Lower leg skin (tissue), 4 donors: Measurements from ENCODE around the gene KIAA1143. TPM values are rescaled to one million over a fixed set of nuclear protein-coding genes. Genes with fewer than 3 reads are reported as not detected.

ENCODE experiments used
- DNase-seq, 2 donors: peaks; one replicate each; pipeline ENCODE4 v3.0.0-alpha.2; 2019; ENCODE audit warnings: low spot score in 2 of 2
- H3K4me3 ChIP-seq: fragments of 200-600 bp; sonication (generic); 2 replicates; pipeline ENCODE4 v1.5.1; 2017; ENCODE audit warnings: mild to moderate bottlenecking, low read depth; ENCODE audit not compliant: poor library complexity, severe bottlenecking
- CTCF ChIP-seq, 3 donors: fragments of 450-650 bp; IDR thresholded peaks; one replicate each; pipeline ENCODE4 v1.5.1; 2016; ENCODE audit warnings: antibody characterized with exemption in 3 of 3, mild to moderate bottlenecking in 3 of 3, moderate library complexity in 2 of 3
- POLR2A ChIP-seq, 2 donors: fragments of 450-650 bp; IDR thresholded peaks; one replicate each; pipeline ENCODE4 v1.6.1; 2016 to 2017; ENCODE audit warnings: antibody characterized with exemption in 2 of 2, mild to moderate bottlenecking in 1 of 2, moderate library complexity in 1 of 2
- WGBS, 2 donors: methylation state at CpG; one replicate each; pipeline ENCODE4 v1.1.5; 2018; 5-methylcytosine and 5-hydroxymethylcytosine counted together
- intact Hi-C: fragments of 100-400 bp; cut with DNase I; formaldehyde crosslinking; loops from one replicate; pipeline ENCODE4 v1.15.0; 2023; ENCODE audit warnings: low total_unique reads
- total RNA-seq, 4 donors: library from RNA; depleted of rRNA; stranded (reverse); fragments of >200 nt; gene quantifications; one replicate each; pipeline ENCODE4 v1.1.0, GENCODE V29; 2016

The KIAA1143 gene
- total RNA-seq, 4 donors from 2014 or later = 20.1 to 22.3 (median 20.8) TPM

GRCh38 chr3:44771424-44772098 lies 10.1 kb upstream of the KIAA1143 start:
- intact Hi-C loops = no loop called here
- 95 to 98% methylated on average over 1 of the region's 1 CpG for WGBS, 2 donors
- DNase-seq = no peak
- no peak overlapping the region for H3K4me3 ChIP-seq
- TF ChIP-seq POLR2A (IDR thresholded peaks at IDR 0.05) (no peak), CTCF (IDR thresholded peaks at IDR 0.05) (no peak)

- H3K4me3 ChIP-seq = no peak overlapping the region
- TF ChIP-seq CTCF (IDR thresholded peaks at IDR 0.05) = no peak
- TF ChIP-seq POLR2A (IDR thresholded peaks at IDR 0.05) = no peak
- no peak for DNase-seq
- intact Hi-C loops = no loop called here
Measured at GRCh38 chr3:44764248-44764647, 2.8 kb upstream of the KIAA1143 start.

GRCh38 chr3:44762690-44763089 lies 1.3 kb upstream of the KIAA1143 start:
- intact Hi-C loops = no loop called here
- H3K4me3 ChIP-seq = no peak overlapping the region
- WGBS, 2 donors = 25 to 39% methylated on average over 5 of the region's 5 CpGs
- TF ChIP-seq POLR2A (IDR thresholded peaks at IDR 0.05) = no peak
- no peak for TF ChIP-seq CTCF (IDR thresholded peaks at IDR 0.05)
- no peak for DNase-seq

- 2 to 5% methylated on average over 9 of the region's 9 CpGs for WGBS, 2 donors
- peak overlapping the region; percentile 21 for H3K4me3 ChIP-seq
- no peak for DNase-seq
- TF ChIP-seq POLR2A (IDR thresholded peaks at IDR 0.05) (no peak), CTCF (IDR thresholded peaks at IDR 0.05) (no peak)
- intact Hi-C loops = no loop called here
Measured at GRCh38 chr3:44762170-44762677, 805 bp upstream of the KIAA1143 start.

- peak overlapping the region; percentile 84 for H3K4me3 ChIP-seq
- 1 to 4% methylated on average over 15 of the region's 15 CpGs for WGBS, 2 donors
- TF ChIP-seq POLR2A (IDR thresholded peaks at IDR 0.05) = no peak
- no peak for TF ChIP-seq CTCF (IDR thresholded peaks at IDR 0.05)
- intact Hi-C loops = no loop called here
- DNase-seq = no peak
Measured at GRCh38 chr3:44761101-44761423, 357 bp downstream of the KIAA1143 start.

GRCh38 chr3:44734646-44735168 lies 26.7 kb downstream of the KIAA1143 start:
- no peak for DNase-seq
- WGBS, 2 donors = 96 to 98% methylated on average over 3 of the region's 3 CpGs
- TF ChIP-seq POLR2A (IDR thresholded peaks at IDR 0.05) = no peak
- no peak overlapping the region for H3K4me3 ChIP-seq
- intact Hi-C loops = no loop called here
